ENCODE measurements around the gene OR51A2. TPM values are rescaled to one million over a fixed set of nuclear protein-coding genes. Genes with fewer than 3 reads are reported as not detected.

The OR51A2 gene
- total RNA-seq, 1 experiment from 2014 or later = not detected

Other genes with a start within 250 kb of the OR51A2 start
- gene OR51F1, start 185.8 kb downstream of the OR51A2 start, total RNA-seq (2014; rRNA removed; shearing (Covaris generic)) = not detected in 2 replicates
- not detected in 2 replicates for gene OR52R1, start 151.3 kb downstream of the OR51A2 start, total RNA-seq (2014; rRNA removed; shearing (Covaris generic))
- gene OR51F2, start 134.4 kb downstream of the OR51A2 start, total RNA-seq (2014; rRNA removed; shearing (Covaris generic)) = not detected in 2 replicates
- gene OR51S1, start 106.5 kb downstream of the OR51A2 start, total RNA-seq (2014; rRNA removed; shearing (Covaris generic)) = not detected in 2 replicates
- gene OR51T1, start 73.8 kb downstream of the OR51A2 start, total RNA-seq (2014; rRNA removed; shearing (Covaris generic)) = not detected in 2 replicates
- not detected in 2 replicates for gene OR51A7, start 51.9 kb downstream of the OR51A2 start, total RNA-seq (2014; rRNA removed; shearing (Covaris generic))
- gene OR51G2, start 36.4 kb downstream of the OR51A2 start, total RNA-seq (2014; rRNA removed; shearing (Covaris generic)) = not detected in 2 replicates
- gene OR51G1, start 31.4 kb downstream of the OR51A2 start, total RNA-seq (2014; rRNA removed; shearing (Covaris generic)) = not detected in 2 replicates
- not detected in 2 replicates for gene OR51A4, start 8.1 kb downstream of the OR51A2 start, total RNA-seq (2014; rRNA removed; shearing (Covaris generic))
- gene OR51L1, start 39.1 kb upstream of the OR51A2 start, total RNA-seq (2014; rRNA removed; shearing (Covaris generic)) = not detected in 2 replicates
- not detected in 2 replicates for gene OR52J3, start 90.8 kb upstream of the OR51A2 start, total RNA-seq (2014; rRNA removed; shearing (Covaris generic))
- gene OR52E2, start 103.9 kb upstream of the OR51A2 start, total RNA-seq (2014; rRNA removed; shearing (Covaris generic)) = not detected in 2 replicates
- gene OR52E1, start 113.9 kb upstream of the OR51A2 start, total RNA-seq (2014; rRNA removed; shearing (Covaris generic)) = not detected in 2 replicates
- gene OR52A5, start 182.6 kb upstream of the OR51A2 start, total RNA-seq (2014; rRNA removed; shearing (Covaris generic)) = not detected in 2 replicates
- not detected in 2 replicates for gene OR52A1, start 199.0 kb upstream of the OR51A2 start, total RNA-seq (2014; rRNA removed; shearing (Covaris generic))
- gene OR51V1, start 245.0 kb upstream of the OR51A2 start, total RNA-seq (2014; rRNA removed; shearing (Covaris generic)) = not detected in 2 replicates

Measured in G401 (cell line).